HG03196 (cell line): ENCODE data around the gene CYTIP.
"Not testable (repeated sequence)": the region's sequence is repeated elsewhere in the genome, so short reads cannot be mapped to it uniquely, and the experiment has no call there.

Experiments used
- ATAC-seq: cut with Tn5 transposase; IDR thresholded peaks from one replicate; pipeline ENCODE4 v1.9.1; 2021; ENCODE audit not compliant: unreplicated experiment

Gene CYTIP

DNA sequence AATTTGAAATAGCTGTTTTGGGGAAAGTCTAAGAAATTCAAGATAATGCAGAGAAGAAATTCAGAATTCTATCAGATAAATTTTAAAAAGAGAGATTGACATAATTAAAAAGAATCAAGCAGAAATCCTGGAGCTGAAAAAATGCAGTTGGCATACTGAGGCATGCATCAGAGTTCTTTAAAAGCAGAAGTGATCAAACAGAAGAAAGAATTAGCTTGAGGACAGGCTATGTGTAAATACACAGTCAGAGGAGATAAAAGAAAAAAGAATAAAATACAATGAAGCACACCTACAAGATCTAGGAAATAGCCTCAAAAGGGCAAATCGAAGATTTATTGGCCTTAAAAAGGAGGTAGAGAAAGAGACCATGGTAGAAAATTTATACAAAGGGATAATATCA, 57.1 kb downstream of the CYTIP start:
- no peak for ATAC-seq

DNA sequence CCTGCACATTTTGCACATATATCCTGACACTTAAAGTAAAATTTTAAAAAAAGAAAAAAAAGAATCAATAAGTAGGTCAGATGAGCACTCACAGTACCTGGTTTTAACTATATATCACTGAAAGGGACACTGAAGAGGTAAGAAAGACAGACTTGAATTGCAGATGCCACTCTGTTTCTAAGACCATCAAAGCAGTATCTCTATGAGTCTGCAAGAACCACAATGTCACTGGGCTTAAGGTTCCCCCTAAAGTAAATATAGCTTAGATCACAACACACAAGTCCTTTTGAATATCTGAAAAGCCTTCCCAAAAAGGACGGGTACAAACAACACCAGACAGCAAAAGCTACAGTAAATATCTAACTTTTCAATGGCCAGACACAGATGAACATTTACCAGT, 57.6 kb downstream of the CYTIP start:
- ATAC-seq, result no peak

DNA sequence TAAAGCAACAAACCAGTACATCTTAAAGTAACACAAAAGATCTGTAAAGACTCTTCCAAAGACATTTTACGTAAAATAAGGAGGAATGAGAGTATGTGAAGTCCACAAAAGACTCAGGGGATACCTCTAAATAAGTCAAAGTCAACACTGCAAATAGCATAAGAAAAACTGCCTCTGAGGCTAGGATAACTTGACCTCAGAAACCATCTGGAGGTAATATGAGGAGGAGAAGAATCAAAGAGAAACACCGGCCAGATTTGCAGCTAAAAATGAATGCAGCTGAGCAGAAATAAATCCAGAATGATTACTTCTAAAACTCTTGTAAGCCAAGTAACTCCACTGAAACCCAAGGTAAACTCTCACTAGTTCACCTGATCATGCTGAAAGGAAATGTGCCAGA, 66.0 kb downstream of the CYTIP start:
- ATAC-seq, result no peak

DNA sequence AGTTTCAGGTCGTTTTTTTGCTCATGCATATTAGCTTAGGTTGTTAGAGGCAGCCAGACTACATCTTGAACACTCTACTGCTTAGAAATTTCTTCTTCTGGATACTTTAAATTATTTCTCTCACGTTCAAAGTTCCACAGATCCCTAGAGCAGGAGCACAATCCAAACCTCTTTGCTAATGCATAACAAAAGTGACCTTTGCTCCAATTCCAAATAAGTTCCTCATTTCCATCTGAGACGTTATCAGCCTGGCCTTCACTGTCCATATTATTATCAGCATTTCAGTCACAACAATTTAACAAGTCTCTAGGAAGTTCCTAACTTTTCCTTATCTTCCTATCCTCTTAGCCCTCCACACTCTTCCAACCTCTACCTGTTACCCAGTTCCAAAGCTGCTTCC, 67.8 kb downstream of the CYTIP start:
- ATAC-seq, result no peak

DNA sequence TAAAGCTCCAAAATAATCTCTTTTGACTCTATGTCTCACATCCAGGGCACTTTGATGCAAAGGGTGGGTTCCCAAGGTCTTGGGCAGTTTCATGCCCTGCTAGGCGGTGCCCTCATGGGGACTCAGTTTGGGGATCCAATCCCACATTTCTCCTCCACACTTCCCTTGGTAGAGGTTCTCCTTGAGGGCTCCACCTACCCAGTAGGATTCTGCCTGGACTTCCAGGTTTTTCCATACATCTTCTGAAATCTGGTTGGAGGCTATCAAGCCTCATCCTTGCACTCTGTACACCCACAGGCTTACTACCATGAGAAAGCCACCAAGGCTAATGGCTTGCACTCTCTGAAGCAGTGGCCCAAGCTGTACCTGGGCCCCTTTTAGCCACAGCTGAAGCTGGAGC, 68.5 kb downstream of the CYTIP start:
- no peak for ATAC-seq

DNA sequence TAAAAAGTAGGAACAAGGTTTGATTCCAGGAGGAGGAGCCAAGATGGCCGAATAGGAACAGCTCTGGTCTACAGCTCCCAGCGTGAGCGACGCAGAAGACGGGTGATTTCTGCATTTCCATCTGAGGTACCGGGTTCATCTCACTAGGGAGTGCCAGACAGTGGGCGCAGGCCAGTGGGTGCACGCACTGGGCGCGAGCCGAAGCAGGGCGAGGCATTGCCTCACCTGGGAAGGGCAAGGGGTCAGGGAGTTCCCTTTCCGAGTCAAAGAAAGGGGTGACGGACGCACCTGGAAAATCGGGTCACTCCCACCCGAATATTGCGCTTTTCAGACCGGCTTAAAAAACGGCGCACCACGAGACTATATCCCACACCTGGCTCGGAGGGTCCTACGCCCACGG, 75.4 kb downstream of the CYTIP start:
- ATAC-seq, result not testable (repeated sequence)

DNA sequence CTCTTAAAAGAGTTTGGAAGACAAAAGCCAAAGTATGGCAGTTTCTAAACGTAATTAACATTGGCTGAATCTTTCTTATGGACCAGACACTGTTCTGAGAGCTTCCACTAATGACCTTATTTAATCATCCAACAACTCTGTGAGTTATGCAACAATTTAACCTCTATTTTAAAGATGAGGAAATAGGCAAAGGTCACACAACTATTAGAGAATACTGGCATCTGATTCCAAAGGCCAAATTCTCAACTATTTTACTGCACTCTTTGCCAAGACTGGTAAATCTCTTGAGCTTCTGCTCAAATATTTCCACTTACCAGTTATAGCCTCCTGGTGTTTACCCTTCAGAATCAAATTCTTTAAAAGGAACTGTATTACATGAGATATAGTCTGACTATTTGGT, 76.2 kb downstream of the CYTIP start:
- no peak for ATAC-seq
